ENCODE results near the gene ALX1. TPM values are rescaled to one million over a fixed set of nuclear protein-coding genes. Genes with fewer than 3 reads are reported as not detected.

The ALX1 gene
- polyA plus RNA-seq, 3 donors = not detected

DNA sequence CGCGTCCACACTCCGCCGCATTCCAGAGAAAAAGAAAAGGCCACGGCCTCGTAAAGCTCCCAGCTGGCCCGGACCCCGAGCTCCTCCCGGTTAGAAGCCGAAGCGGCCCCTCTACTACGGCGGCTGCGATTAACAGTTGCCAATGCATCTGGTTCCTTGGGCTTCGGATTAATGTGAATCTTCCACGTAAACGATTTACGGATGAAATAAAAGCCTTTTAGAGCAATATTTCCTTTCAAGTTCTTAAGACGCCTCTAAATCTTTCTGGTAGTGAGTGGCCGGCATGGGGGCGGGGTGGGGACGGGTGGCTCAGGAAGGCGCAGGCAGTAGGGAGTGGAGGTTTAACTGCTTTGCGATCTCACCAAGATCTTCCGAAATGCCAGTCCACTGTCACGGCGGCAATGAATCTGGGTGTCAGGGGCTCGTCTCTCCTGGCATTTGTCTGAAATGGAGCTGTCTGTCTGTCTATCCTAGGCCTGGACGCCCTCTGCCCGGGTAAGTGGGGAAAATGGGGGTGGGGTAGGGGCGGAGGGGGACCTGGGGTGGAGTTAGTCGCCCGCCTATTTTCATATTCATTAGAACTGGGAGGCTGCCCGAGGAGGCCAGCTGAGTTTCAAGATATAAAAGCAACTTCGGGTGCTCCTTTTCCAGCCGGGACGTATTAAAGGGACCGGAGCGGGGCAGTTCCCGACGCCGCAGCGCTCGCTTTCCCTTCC is 413 bp upstream of the ALX1 start:
- TF ChIP-seq, protein P1, sequence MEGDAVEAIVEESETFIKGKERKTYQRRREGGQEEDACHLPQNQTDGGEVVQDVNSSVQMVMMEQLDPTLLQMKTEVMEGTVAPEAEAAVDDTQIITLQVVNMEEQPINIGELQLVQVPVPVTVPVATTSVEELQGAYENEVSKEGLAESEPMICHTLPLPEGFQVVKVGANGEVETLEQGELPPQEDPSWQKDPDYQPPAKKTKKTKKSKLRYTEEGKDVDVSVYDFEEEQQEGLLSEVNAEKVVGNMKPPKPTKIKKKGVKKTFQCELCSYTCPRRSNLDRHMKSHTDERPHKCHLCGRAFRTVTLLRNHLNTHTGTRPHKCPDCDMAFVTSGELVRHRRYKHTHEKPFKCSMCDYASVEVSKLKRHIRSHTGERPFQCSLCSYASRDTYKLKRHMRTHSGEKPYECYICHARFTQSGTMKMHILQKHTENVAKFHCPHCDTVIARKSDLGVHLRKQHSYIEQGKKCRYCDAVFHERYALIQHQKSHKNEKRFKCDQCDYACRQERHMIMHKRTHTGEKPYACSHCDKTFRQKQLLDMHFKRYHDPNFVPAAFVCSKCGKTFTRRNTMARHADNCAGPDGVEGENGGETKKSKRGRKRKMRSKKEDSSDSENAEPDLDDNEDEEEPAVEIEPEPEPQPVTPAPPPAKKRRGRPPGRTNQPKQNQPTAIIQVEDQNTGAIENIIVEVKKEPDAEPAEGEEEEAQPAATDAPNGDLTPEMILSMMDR (IDR thresholded peaks at IDR 0.05) = no peak
- Mint-ChIP-seq H3K27ac (no peak overlapping the region), H3K36me3 (peaks cover 0 to 3% of the 10 kb centered on the region in 2 donors), H3K9me3 (peaks cover 0 to 14% (median 9%) of the 10 kb centered on the region in 7 donors), H3K27me3 (ENCODE audit: low read depth in 3 of 3) (peaks cover 73 to 84% (median 81%) of the 10 kb centered on the region in 3 donors), H3K4me3 (peak overlapping the region in 1 of 2 donors; percentile 91), H3K4me1 (peaks cover 9% of the 10 kb centered on the region)
- H3K79me2 ChIP-seq (ENCODE audit: insufficient read depth, low read length) = no peaks in the 10 kb centered on the region
- H3K4me3 ChIP-seq (replicated peaks in 1 of 3; ENCODE audit: low read depth in 2 of 3, low read length in 3 of 3) = peak overlapping the region in 1 of 3 experiments; percentile 54
- no peaks in the 10 kb centered on the region for H4K20me1 ChIP-seq (ENCODE audit: insufficient read depth, low read length)
- no peak overlapping the region for H3K9ac ChIP-seq (ENCODE audit: insufficient read depth, low read length, poor library complexity, severe bottlenecking)
- WGBS (ENCODE audit: insufficient coverage) = 1% methylated on average over 35 of the region's 44 CpGs
- DNase-seq = no peak
- H3K4me2 ChIP-seq (replicated peaks; ENCODE audit: extremely low read depth, low read length, poor library complexity, severe bottlenecking) = peak overlapping the region; percentile 61
- H3K9me3 ChIP-seq (replicated peaks in 1 of 2; ENCODE audit: control insufficient read depth in 1 of 2, insufficient read depth in 1 of 2, low read length in 2 of 2) = peaks cover 0 to 21% of the 10 kb centered on the region in 2 donors
- H3K4me1 ChIP-seq (ENCODE audit: control insufficient read depth in 1 of 2, insufficient read depth in 2 of 2, low read length in 2 of 2) = peaks cover 0 to 6% of the 10 kb centered on the region in 2 donors
- no peak overlapping the region for H3K27ac ChIP-seq (ENCODE audit: low read depth in 1 of 2, low read length in 2 of 2)
- H3K27me3 ChIP-seq (ENCODE audit: control insufficient read depth in 2 of 2, insufficient read depth in 2 of 2, low read length in 2 of 2) = peaks cover 62 to 93% of the 10 kb centered on the region in 2 donors
- H2AFZ ChIP-seq (ENCODE audit: insufficient read depth, low read depth, low read length, poor library complexity, severe bottlenecking) = no peak overlapping the region
- intact Hi-C loops (cut with micrococcal nuclease) = no loop called here
- no peaks in the 10 kb centered on the region for H3K36me3 ChIP-seq (replicated peaks in 1 of 2; ENCODE audit: control insufficient read depth in 1 of 2, insufficient read depth in 2 of 2, low read length in 2 of 2)

DNA sequence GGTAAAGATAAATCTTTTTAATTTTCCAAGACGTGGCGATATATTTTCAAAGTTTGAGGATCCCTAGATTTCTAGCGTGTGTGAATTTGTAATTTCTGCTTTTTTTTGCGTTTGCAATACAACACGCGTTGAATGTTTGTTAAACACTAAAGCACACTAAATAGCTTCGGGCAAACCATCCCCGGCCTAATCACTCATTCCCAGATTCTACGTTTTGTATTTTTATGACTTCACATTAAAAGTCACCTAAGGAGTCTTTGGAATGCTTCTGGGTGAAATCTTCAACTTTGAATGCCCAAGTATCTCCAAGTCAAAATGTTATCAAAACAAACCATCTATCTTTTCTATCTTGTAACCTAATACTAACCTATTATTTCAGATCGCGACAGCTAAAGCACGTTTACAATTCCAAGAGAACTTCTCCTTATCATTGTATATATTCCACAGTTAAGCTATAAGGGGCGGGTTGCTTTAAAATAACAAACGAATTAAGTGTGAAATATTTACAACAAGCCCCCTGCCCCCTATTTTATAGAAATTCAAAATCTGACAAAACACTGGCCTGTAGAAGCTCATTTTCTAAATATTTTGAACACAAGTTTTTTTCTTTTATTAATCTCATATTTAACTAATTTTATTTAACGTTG is 1.1 kb downstream of the ALX1 start:
- peaks cover 0 to 11% (median 7%) of the 10 kb centered on the region in 7 donors for H3K9me3 Mint-ChIP-seq
- intact Hi-C loops (cut with micrococcal nuclease) = no loop called here
- Histone ChIP-seq H3K4me1 (ENCODE audit: control insufficient read depth in 1 of 2, insufficient read depth in 2 of 2, low read length in 2 of 2) (peaks cover 0 to 6% of the 10 kb centered on the region in 2 donors), H3K27ac (ENCODE audit: low read depth in 1 of 2, low read length in 2 of 2) (no peak overlapping the region), H3K9me3 (replicated peaks in 1 of 2; ENCODE audit: control insufficient read depth in 1 of 2, insufficient read depth in 1 of 2, low read length in 2 of 2) (peaks cover 0 to 21% of the 10 kb centered on the region in 2 donors), H3K9ac (ENCODE audit: insufficient read depth, low read length, poor library complexity, severe bottlenecking) (no peak overlapping the region), H3K36me3 (replicated peaks in 1 of 2; ENCODE audit: control insufficient read depth in 1 of 2, insufficient read depth in 2 of 2, low read length in 2 of 2) (no peaks in the 10 kb centered on the region), H3K4me3 (replicated peaks in 1 of 3; ENCODE audit: low read depth in 2 of 3, low read length in 3 of 3) (peak overlapping the region in 1 of 3 experiments; percentile 54), H3K4me2 (replicated peaks; ENCODE audit: extremely low read depth, low read length, poor library complexity, severe bottlenecking) (peak overlapping the region; percentile 61), H2AFZ (ENCODE audit: insufficient read depth, low read depth, low read length, poor library complexity, severe bottlenecking) (peak overlapping the region; percentile 56), H3K27me3 (ENCODE audit: control insufficient read depth in 2 of 2, insufficient read depth in 2 of 2, low read length in 2 of 2) (peaks cover 56 to 81% of the 10 kb centered on the region in 2 donors), H3K79me2 (ENCODE audit: insufficient read depth, low read length) (no peaks in the 10 kb centered on the region), H4K20me1 (ENCODE audit: insufficient read depth, low read length) (no peaks in the 10 kb centered on the region)
- H3K4me3 Mint-ChIP-seq = peak overlapping the region; percentile 62 to 91
- whole genome bisulfite sequencing (ENCODE audit: insufficient coverage) = 0% methylated on average over 1 of the region's 15 CpGs
- H3K4me1 Mint-ChIP-seq = peaks cover 9% of the 10 kb centered on the region
- no peak for DNase-seq
- H3K27me3 Mint-ChIP-seq (ENCODE audit: low read depth in 3 of 3) = peaks cover 63 to 74% (median 69%) of the 10 kb centered on the region in 3 donors
- TF ChIP-seq, protein P1 (IDR thresholded peaks at IDR 0.05) = no peak
- peaks cover 0 to 3% of the 10 kb centered on the region in 2 donors for H3K36me3 Mint-ChIP-seq
- no peak overlapping the region for H3K27ac Mint-ChIP-seq

All from CD14-positive monocyte (primary cell).